ENCODE measurements around the gene GHRH.

GHRH gene

DNA sequence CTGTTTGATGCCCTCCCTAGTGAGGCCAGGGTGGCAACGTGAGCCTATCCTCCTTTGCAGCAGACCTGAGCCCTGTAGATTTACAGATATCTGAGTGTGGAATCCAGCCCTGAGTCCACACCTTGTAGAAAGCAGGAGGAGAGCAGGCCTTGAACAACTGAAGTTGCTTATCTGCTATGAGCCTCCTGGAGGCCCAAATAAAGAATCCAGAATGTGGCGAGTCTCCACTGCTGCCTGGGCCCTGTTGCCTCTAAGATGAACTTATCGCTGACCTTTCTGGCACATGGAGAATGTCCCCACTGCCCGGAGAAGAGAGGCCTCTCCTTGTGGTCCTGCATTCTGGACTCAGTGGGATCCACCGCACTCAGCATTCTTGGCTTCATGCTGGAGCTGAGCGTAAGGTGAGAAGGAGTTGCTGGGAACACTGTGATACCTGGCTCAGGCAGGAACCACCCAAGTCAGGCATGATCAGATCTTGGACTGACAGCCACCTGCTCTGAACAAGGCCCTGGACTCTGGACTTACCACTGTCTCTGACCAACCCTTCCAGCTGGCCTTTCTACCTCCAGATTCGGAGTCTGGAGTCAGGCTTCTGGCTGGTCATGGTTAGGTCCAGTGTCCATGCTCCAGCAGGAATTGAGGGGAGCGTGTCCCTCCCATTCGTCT lies 22.0 kb upstream of the GHRH start:
- TF ChIP-seq CTCF (IDR thresholded peaks at IDR 0.05; ENCODE audit: low read depth, low read length): no peak
- H3K4me3 ChIP-seq (replicated peaks in 1 of 2; ENCODE audit: low read depth in 2 of 2, low read length in 2 of 2): no peak overlapping the region
- no peak for DNase-seq (ENCODE audit: low read depth in 2 of 2)

DNA sequence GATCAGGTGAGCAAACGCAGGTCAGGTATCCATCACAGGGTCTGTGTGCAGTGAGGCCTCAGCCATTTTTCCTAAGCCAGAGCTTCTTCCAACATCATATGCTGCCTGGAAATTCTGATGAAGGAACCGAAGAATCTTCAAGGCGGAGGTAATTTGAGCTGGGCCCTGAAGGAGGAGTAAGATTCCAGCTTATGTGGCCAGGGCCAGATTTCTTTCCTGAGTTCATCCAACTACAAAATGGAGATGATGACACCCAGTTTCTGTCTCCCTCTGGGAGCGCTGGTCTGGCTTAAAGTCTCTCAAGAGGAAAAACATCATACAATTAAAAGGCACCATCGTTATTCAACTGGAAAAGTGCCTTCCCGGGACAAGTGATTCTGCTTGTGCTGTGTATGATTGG lies 20.9 kb upstream of the GHRH start:
- peak; percentile 80 to 84 for DNase-seq (ENCODE audit: low read depth in 2 of 2)
- peak; percentile 63 for TF ChIP-seq CTCF (IDR thresholded peaks at IDR 0.05; ENCODE audit: low read depth, low read length)
- no peak overlapping the region for H3K4me3 ChIP-seq (replicated peaks in 1 of 2; ENCODE audit: low read depth in 2 of 2, low read length in 2 of 2)

- no peak overlapping the region for H3K4me3 ChIP-seq (replicated peaks in 1 of 2; ENCODE audit: low read depth in 2 of 2, low read length in 2 of 2)
- no peak for TF ChIP-seq CTCF (IDR thresholded peaks at IDR 0.05; ENCODE audit: low read depth, low read length)
- DNase-seq (ENCODE audit: low read depth in 2 of 2): no peak
Measured at GRCh38 chr20:37280403-37280802, 18.8 kb upstream of the GHRH start.

DNA sequence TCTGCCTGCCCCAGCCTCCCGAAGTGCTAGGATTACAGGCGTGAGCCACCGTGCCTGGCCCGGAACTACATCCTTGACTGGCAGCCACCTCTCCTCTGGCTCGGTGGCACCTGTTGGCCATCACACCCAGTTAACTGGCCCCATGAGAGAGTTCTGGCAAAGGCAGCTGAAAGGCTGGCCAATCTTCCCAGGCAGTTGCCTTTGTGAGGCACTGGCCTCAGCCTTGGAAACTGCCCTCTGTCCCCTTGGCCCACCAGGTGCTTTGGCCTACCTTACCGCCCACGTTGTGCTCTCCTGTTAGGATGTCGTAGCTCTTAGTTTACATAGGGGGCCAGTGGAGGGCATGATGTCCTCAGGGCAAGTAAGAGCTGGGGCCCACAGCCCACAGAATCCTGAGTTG lies 18.2 kb upstream of the GHRH start:
- no peak for DNase-seq (ENCODE audit: low read depth in 2 of 2)
- H3K4me3 ChIP-seq (replicated peaks in 1 of 2; ENCODE audit: low read depth in 2 of 2, low read length in 2 of 2): no peak overlapping the region
- no peak for TF ChIP-seq CTCF (IDR thresholded peaks at IDR 0.05; ENCODE audit: low read depth, low read length)

DNA sequence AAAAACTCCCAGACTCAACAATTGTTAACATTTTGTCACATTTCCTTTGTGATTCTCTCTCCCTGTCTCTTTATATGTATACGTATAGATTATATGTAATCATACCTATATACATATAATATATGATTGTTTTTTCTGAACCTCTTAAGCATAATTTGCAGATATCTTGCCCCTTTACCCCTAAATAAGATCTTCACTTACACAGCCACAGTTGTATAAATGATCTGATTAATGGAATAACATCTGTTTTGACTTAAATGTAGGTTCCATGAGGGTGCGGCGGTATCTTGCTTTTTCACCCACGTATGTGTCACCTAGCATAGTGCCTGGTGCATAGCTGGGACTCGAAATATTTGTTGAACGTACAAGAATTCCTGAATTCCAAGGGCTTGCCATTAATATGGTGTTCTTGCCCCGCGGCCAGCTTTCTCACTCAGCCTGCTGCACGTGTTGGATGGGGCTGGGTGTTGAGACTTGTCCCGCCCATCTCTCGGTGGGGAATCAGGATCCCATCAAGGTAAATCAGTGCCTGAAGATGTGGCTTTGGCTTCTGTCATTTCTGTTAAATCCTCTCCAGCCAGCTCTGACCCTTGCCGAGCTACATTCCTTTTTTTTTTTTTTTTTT lies 17.5 kb upstream of the GHRH start:
- no peak for TF ChIP-seq CTCF (IDR thresholded peaks at IDR 0.05; ENCODE audit: low read depth, low read length)
- DNase-seq (ENCODE audit: low read depth in 2 of 2): no peak
- no peak overlapping the region for H3K4me3 ChIP-seq (replicated peaks in 1 of 2; ENCODE audit: low read depth in 2 of 2, low read length in 2 of 2)

DNA sequence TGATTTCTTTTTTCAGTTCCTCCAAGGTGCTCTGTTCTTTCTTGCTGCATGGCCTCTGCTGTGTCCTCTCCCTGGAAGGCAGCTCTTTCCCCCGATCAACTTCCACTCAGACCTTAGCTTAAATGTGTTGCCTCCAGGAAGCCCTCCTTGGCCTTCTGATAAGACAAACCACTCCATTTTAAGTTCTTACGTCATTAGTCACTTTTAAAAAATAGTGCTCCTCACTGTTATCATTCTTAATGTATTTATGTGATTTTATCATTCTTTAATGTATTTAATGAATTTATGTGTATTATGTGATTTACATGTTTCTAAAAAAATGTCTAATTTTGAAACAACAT lies 15.6 kb upstream of the GHRH start:
- no peak for TF ChIP-seq CTCF (IDR thresholded peaks at IDR 0.05; ENCODE audit: low read depth, low read length)
- H3K4me3 ChIP-seq (replicated peaks in 1 of 2; ENCODE audit: low read depth in 2 of 2, low read length in 2 of 2): no peak overlapping the region
- no peak for DNase-seq (ENCODE audit: low read depth in 2 of 2)

All from cardiac fibroblast (primary cell).